ENCODE data around the gene CBR3.

Gene CBR3

GRCh38 chr21:36156815-36157670 lies 22.2 kb downstream of the CBR3 start, which contains the start of gene DOP1B:
Gene DOP1B (plus strand): TSS chr21:36156824. CDS start chr21:36164734, 7,910 bp downstream.
- FAIRE-seq: no peak

GRCh38 chr21:36159356-36159921 lies 24.6 kb downstream of the CBR3 start:
- no peak for FAIRE-seq

DNA sequence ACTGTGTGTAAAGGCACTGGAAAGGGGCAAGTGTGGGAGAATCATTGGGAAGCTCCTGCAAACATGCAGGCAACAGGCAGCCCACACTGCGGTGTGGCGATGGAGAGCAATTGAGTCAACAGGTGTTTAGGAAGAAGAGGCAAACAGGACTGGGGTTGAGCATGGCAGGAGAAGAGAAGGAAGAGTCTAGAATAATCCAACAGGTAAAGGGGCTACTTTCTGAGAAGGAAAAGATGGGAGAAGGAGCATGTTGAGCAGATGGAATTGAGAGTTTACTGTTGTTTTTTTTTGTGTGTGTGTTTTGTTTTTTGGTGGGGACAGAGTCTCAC lies 25.9 kb downstream of the CBR3 start:
- FAIRE-seq: no peak

DNA sequence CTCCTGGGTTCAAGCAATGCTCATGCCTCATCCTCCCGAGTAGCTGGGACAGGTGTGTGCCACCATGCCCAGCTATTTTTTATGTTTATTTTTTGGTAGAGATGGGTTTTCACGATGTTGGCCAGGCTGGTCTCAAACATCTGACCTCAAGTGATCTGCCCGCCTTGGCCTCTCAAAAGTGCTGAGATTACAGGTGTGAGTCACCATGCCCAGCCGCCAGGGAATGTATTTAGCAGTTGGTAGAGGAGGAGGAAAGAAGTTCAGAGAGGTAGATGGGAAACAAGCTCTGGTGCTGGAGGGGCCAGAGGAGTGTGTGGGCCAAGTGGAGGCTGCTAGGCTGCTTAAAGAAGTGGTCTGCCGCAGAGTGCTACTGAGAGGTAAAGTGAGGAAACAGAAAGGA lies 27.8 kb downstream of the CBR3 start:
- FAIRE-seq: no peak

- no peak for FAIRE-seq
These were observed 29.2 kb downstream of the CBR3 start for GRCh38 chr21:36163750-36164741.

- FAIRE-seq: no peak
These were observed 30.5 kb downstream of the CBR3 start for GRCh38 chr21:36165356-36165755.

- no peak for FAIRE-seq
These were observed 31.8 kb downstream of the CBR3 start for GRCh38 chr21:36166705-36167104.

DNA sequence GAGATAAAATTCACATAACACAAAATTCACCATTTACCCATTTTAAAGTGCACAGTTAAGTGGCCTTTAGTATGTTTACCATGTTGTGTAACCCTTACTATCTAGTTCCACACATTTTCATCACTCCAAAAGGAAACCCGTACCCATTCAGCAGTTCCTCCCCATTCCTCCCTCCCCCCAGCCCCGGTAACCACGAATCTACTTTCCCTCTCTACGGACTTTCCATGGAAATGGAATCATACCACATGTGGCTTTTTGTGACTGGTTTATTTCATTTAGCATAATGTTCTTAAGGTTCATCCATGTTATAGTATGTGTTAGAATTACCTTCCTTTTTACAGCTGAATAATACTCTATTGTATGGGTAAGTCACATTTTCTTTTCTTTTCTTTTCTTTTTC lies 32.7 kb downstream of the CBR3 start:
- no peak for FAIRE-seq

DNA sequence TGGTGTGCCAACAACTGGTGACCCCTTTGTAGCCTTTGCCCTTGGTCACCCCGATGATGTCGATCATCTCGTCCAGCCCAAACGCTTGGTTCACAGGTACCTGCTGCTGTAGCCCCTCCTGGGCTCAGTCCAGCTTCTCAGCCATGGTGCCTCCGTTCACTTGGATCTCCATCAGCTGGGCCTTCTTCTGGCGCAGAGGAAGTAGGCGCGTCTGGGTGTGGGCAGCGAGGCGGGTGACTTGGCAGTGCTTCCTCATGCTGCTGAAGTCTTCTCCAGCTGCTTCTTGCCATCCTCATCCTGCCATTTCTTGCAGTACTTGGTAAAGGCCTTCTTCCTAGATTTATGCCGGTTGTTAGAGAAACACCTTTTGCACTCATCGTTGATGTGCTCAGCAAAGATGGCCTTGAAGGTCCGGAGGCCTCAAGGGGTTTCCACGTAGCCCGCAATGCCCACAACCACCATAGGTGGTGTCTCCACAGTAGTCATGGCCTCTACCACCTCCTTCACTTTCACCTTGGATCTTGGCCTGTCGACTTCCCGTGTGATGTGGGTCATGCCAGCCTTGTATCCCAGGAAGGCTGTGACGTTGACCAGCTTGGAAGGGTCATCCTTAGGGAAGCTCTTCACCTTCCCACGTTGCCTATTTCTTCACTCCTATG lies 34.7 kb downstream of the CBR3 start:
- FAIRE-seq: no peak

DNA sequence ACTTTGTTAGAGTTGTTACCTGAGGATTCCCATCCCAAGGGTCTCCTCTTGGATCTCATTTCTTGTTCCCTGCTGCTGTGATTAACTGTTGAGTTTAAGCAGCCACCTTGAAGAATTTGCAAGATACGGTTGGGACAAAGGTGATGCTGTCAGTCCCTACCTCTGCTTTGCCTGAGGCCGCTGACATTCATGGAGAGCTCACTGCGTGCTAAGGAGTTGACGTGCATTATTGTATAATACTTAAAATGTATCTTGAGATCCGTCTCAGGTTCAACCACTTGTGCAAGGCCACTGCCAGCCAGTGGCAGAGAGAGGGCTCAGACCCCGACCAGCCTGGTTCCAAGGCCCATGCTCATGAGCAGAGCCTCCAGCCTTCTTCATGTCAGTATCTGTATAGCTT lies 35.9 kb downstream of the CBR3 start:
- FAIRE-seq: no peak

DNA sequence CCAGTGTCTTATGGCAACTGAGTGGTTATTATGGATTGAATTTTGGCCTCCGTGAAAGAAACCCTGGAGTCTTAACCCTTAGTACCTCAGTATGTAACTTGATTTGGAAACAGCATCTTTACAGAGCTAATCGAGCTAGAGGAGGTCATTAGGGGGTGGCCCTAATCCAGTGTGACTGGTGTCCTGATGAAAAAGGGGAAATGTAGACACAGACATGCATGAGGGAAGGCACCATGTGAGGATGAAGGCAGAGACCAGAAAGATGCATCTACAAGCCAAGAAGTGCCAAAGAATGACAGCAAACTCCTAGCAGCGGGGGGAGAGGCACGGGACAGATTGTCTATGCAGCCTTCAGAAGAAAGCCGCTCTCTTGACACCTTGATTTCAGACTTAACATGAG lies 36.5 kb downstream of the CBR3 start:
- FAIRE-seq: no peak

GRCh38 chr21:36171741-36172331 lies 37.0 kb downstream of the CBR3 start:
- FAIRE-seq: no peak

GRCh38 chr21:36174780-36175179 lies 39.9 kb downstream of the CBR3 start:
- FAIRE-seq: no peak

DNA sequence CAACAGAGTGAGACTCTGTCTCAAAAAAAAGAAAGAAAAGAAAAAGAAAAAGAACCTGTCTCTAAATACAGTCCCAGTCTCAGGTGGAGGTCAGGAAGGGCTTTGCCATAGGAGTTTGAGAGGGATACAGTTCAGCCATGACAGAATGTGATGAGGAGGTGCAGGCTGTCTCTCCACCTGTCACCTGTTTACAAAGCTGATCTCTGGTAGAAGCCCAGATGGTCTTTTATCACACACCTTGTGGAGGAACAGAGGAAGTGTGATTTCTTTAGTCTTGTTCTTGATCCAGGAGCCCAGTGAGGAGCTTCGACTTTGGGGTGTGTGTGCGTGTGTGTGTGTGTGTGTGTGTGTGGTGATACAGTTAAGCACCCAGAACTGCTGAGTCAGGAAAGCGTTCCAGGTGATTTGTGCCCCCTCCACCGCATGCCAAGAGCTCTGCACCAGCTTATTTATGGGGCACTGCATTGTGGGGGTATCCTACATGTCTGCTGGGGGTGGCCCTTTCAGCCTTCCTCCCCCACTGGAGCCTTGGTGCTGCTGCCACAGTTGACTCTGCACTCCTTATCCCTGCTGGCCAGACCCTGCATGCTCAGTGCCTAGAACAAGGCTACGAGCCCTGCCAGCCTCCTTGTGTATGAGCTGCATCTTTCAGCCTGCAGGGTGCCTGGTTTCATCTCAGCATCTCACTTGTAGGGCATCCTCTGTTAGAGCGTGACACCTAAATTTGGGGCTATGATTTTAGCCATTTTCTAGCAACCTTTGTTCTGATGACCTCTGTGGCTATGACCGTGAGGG lies 41.1 kb downstream of the CBR3 start:
- FAIRE-seq: no peak

DNA sequence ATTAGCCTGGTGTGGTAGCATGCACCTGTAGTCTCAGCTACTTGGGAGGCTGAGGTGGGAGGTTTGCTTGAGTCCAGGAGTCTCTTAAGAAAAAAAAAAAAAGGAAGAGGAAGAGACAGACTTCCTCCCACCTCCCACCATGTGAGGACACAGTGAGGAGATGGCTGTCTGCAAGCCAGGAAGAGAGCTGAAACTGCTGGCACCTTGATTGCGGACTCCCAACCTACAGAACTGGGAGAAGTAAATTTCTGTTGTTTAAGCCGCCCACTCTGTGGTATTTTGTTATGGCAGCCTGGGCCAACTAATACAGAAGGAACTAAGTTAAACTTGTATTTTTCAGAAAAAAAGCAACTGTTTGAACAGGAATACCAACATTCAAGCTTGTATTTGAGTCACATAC lies 43.5 kb downstream of the CBR3 start:
- no peak for FAIRE-seq

GRCh38 chr21:36179145-36179544 lies 44.3 kb downstream of the CBR3 start:
- no peak for FAIRE-seq

GRCh38 chr21:36180963-36181362 lies 46.1 kb downstream of the CBR3 start:
- FAIRE-seq: no peak

- no peak for FAIRE-seq
These were observed 48.4 kb downstream of the CBR3 start for GRCh38 chr21:36183144-36183795.

DNA sequence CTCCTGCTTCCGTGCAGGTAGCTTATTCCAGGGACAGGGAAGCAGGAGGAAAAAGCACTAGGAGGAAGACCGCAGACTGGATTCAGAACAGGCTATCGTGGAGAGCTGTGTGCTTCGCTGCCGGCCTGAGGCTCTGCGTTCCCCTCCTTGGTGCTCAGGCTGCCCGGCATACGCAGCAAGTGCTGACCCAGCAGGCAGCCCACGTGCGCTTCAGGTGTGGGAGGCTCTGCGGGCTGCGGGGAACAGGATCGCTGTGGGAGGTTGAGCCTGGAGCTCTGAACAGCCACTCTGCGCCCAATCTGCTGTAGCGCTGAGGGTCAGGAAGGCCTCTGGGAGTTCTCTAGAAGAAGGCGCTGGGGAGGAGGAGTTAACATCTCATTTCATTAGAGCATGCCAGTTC lies 49.7 kb downstream of the CBR3 start:
- FAIRE-seq: no peak

- FAIRE-seq: no peak
These were observed 50.6 kb downstream of the CBR3 start for GRCh38 chr21:36185523-36185922.

- FAIRE-seq: no peak
These were observed 51.2 kb downstream of the CBR3 start for GRCh38 chr21:36186081-36186480.

Measured in TTC549 (cell line).